HepG2 (cell line): ENCODE results near the gene RBPMS2. TPM values are rescaled to one million over a fixed set of nuclear protein-coding genes. Genes with fewer than 3 reads are reported as not detected.

Experiments
- ATF6 ChIP-seq: sonication (generic); formaldehyde crosslinking; conservative IDR thresholded peaks from 2 replicates; pipeline ENCODE4 v1.4.0; 2020; ENCODE audit warnings: missing genetic modification reagents
- CBX2 ChIP-seq, 2 experiments: fragments of 200-600 bp in 1 of 2; sonication (generic); formaldehyde crosslinking in 1 of 2; IDR thresholded peaks; 2 replicates each; pipeline versions ENCODE4 v1.7.0 to v1.8.1; 2018 to 2022; ENCODE audit warnings: low read depth in 2 of 2, low read length in 1 of 2, mild to moderate bottlenecking in 1 of 2, missing genetic modification reagents in 1 of 2
- CEBPG ChIP-seq: IDR thresholded peaks from 2 replicates; pipeline ENCODE4 v1.6.1; 2016
- CENPBD1 ChIP-seq: sonication (generic); formaldehyde crosslinking; IDR thresholded peaks from 2 replicates; pipeline ENCODE4 v1.8.0; 2022; ENCODE audit warnings: missing genetic modification reagents, low read depth, mild to moderate bottlenecking, borderline replicate concordance
- MEIS1 ChIP-seq: sonication (generic); formaldehyde crosslinking; IDR thresholded peaks from 2 replicates; pipeline ENCODE4 v1.9.0; 2021; ENCODE audit warnings: mild to moderate bottlenecking, missing genetic modification reagents, moderate library complexity, borderline replicate concordance
- NR2F1 ChIP-seq, 2 experiments: fragments of 450-650 bp in 1 of 2; formaldehyde crosslinking in 1 of 2; IDR thresholded peaks; 2 replicates each; pipeline versions ENCODE4 v1.5.0 to v1.6.1; 2016 to 2020; ENCODE audit warnings: mild to moderate bottlenecking in 1 of 2, missing compliant biosample characterization in 1 of 2, missing genetic modification reagents in 1 of 2, moderate library complexity in 1 of 2
- SNAI1 ChIP-seq: sonication (generic); formaldehyde crosslinking; IDR thresholded peaks from 2 replicates; pipeline ENCODE4 v1.5.0; 2020; ENCODE audit warnings: mild to moderate bottlenecking, missing genetic modification reagents, borderline replicate concordance
- SNAPC2 ChIP-seq: sonication (generic); formaldehyde crosslinking; IDR thresholded peaks from 2 replicates; pipeline ENCODE4 v1.8.1; 2022; ENCODE audit warnings: mild to moderate bottlenecking, missing genetic modification reagents
- SNAPC5 ChIP-seq: sonication (generic); formaldehyde crosslinking; IDR thresholded peaks from 2 replicates; pipeline ENCODE4 v1.8.1; 2023; ENCODE audit warnings: mild to moderate bottlenecking, missing genetic modification reagents, borderline replicate concordance
- TRAFD1 ChIP-seq: sonication (generic); formaldehyde crosslinking; IDR thresholded peaks from 2 replicates; pipeline ENCODE4 v1.5.1; 2020; ENCODE audit warnings: missing genetic modification reagents, mild to moderate bottlenecking, borderline replicate concordance
- ZBTB38 ChIP-seq: sonication (generic); formaldehyde crosslinking; IDR thresholded peaks from 2 replicates; pipeline ENCODE4 v1.5.1; 2020; ENCODE audit warnings: mild to moderate bottlenecking, missing genetic modification reagents
- ZNF253 ChIP-seq: sonication (generic); formaldehyde crosslinking; IDR thresholded peaks from 2 replicates; pipeline ENCODE4 v1.8.0; 2022; ENCODE audit warnings: mild to moderate bottlenecking, missing genetic modification reagents, borderline replicate concordance
- ZNF580 ChIP-seq: IDR thresholded peaks from 2 replicates; pipeline ENCODE4 v1.6.1; 2016; ENCODE audit warnings: low read depth, borderline replicate concordance
- ZNF766 ChIP-seq: sonication (generic); formaldehyde crosslinking; IDR thresholded peaks from 2 replicates; pipeline ENCODE4 v1.5.0; 2020; ENCODE audit warnings: missing genetic modification reagents, borderline replicate concordance
- ZNF83 ChIP-seq: sonication (generic); formaldehyde crosslinking; IDR thresholded peaks from 2 replicates; pipeline ENCODE4 v1.4.0; 2020; ENCODE audit warnings: missing genetic modification reagents, mild to moderate bottlenecking, borderline replicate concordance
- ZNF839 ChIP-seq: sonication (generic); formaldehyde crosslinking; IDR thresholded peaks from 2 replicates; pipeline ENCODE4 v1.4.0; 2020; ENCODE audit warnings: missing genetic modification reagents, mild to moderate bottlenecking, borderline replicate concordance
- polyA plus RNA-seq, 8 experiments: library from polyadenylated mRNA; depleted of rRNA in 3 of 8; stranded (reverse) in 7 of 8; unstranded in 1 of 8; fragments of >200 nt; fragmentation: Illumina TruSeq in 4 of 8; extraction: Trizol in 4 of 8; gene quantifications; 2 replicates each; pipeline versions ENCODE4 v1.2.1 to v1.2.3, GENCODE V29; 2011 to 2016; ENCODE audit warnings: low read depth in 4 of 8, missing spikeins in 1 of 8, mixed read lengths in 1 of 8; ENCODE audit not compliant: insufficient read depth in 1 of 8
- total RNA-seq, 5 experiments: library from RNA; depleted of rRNA; stranded (reverse); fragments of >200 nt; fragmentation: Illumina TruSeq; extraction: Trizol; gene quantifications; 2 replicates each; pipeline ENCODE4 v1.2.3, GENCODE V29; 2016; ENCODE audit warnings: low read depth in 1 of 5
- TF ChIP-seq, protein P1 (sequence below): sonication (generic); formaldehyde crosslinking; IDR thresholded peaks from 2 replicates; pipeline ENCODE4 v1.8.0; 2022; ENCODE audit warnings: mild to moderate bottlenecking, missing genetic modification reagents; ENCODE audit not compliant: insufficient replicate concordance
- TF ChIP-seq, protein P2 (sequence below): IDR thresholded peaks from 2 replicates; pipeline ENCODE4 v1.6.1; 2012; ENCODE audit warnings: low read length, improper control_type of control experiment

RBPMS2 gene
- total and polyA plus RNA-seq, 2 of the 13 experiments (the other 11 are each of a cell fraction or from before 2014, with no cell fraction given): 0.08 TPM; not detected in 1

DNA sequence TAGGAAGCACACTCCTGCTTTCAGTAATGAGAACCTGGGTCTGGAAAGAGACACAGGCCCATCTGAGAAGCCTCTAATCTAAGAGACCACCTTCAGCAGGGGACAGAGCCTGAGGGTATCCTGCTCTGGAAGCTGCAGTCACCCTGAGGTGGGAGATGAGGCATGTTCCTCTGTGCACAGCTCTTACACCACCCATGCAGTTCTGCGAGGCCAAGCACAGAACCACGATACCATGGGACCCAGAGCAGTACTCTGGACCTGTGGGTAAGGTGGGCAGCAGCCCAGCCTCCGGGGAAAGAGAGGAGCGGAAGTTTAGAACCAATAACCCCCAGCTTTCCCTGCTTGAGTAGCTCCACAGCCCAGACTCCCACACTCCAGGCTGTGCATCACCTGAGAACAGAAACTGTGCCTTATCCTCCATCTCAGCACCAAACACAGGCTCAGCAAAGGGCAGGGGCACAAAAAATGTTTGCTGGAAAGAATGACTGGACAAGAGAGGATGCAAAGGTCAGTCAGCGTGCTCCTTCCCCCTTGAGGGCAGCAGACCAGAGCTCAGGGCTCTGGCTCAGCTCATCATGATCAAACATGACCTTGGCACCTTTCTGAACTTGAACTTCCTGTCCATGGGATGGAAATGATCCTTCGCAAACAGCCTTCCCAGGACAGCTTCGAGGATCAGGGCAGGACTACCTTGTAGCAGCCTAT lies 43.1 kb downstream of the RBPMS2 start (continued):
- TF ChIP-seq ATF6 (CRISPR knock-in tag): no peak
- TF ChIP-seq CENPBD1 (CRISPR knock-in tag): no peak
- no peak for TF ChIP-seq ZNF580 (CRISPR knock-in tag)
- no peak for TF ChIP-seq TRAFD1
- TF ChIP-seq ZBTB38 (CRISPR knock-in tag): no peak
- TF ChIP-seq SNAPC5 (CRISPR knock-in tag): no peak
- no peak for TF ChIP-seq ZNF766 (CRISPR knock-in tag)
- no peak for TF ChIP-seq ZNF83 (CRISPR knock-in tag)
- no peak for TF ChIP-seq ZNF839
- TF ChIP-seq ZNF253 (CRISPR knock-in tag): no peak
- TF ChIP-seq NR2F1 (CRISPR knock-in tag; IDR thresholded peaks at IDR 0.05): peak; percentile 86 to 87
- peak; percentile 66; the same call in 1 of the 2 replicates for TF ChIP-seq SNAPC2 (CRISPR knock-in tag)
- no peak for TF ChIP-seq CEBPG (CRISPR knock-in tag)
- no peak for TF ChIP-seq SNAI1
- TF ChIP-seq MEIS1 (CRISPR knock-in tag): no peak; the same call in 1 of the 2 replicates
- TF ChIP-seq, protein P1, sequence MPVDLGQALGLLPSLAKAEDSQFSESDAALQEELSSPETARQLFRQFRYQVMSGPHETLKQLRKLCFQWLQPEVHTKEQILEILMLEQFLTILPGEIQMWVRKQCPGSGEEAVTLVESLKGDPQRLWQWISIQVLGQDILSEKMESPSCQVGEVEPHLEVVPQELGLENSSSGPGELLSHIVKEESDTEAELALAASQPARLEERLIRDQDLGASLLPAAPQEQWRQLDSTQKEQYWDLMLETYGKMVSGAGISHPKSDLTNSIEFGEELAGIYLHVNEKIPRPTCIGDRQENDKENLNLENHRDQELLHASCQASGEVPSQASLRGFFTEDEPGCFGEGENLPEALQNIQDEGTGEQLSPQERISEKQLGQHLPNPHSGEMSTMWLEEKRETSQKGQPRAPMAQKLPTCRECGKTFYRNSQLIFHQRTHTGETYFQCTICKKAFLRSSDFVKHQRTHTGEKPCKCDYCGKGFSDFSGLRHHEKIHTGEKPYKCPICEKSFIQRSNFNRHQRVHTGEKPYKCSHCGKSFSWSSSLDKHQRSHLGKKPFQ (CRISPR knock-in tag): peak; percentile 57
- TF ChIP-seq, protein P2, sequence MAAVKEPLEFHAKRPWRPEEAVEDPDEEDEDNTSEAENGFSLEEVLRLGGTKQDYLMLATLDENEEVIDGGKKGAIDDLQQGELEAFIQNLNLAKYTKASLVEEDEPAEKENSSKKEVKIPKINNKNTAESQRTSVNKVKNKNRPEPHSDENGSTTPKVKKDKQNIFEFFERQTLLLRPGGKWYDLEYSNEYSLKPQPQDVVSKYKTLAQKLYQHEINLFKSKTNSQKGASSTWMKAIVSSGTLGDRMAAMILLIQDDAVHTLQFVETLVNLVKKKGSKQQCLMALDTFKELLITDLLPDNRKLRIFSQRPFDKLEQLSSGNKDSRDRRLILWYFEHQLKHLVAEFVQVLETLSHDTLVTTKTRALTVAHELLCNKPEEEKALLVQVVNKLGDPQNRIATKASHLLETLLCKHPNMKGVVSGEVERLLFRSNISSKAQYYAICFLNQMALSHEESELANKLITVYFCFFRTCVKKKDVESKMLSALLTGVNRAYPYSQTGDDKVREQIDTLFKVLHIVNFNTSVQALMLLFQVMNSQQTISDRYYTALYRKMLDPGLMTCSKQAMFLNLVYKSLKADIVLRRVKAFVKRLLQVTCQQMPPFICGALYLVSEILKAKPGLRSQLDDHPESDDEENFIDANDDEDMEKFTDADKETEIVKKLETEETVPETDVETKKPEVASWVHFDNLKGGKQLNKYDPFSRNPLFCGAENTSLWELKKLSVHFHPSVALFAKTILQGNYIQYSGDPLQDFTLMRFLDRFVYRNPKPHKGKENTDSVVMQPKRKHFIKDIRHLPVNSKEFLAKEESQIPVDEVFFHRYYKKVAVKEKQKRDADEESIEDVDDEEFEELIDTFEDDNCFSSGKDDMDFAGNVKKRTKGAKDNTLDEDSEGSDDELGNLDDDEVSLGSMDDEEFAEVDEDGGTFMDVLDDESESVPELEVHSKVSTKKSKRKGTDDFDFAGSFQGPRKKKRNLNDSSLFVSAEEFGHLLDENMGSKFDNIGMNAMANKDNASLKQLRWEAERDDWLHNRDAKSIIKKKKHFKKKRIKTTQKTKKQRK: no peak
- no peak for TF ChIP-seq CBX2 (IDR thresholded peaks at IDR 0.05; ENCODE audit: low read depth, low read length)
- no peak for TF ChIP-seq CBX2 (CRISPR knock-in tag; IDR thresholded peaks at IDR 0.05; ENCODE audit: low read depth)
